GM18909 (cell line): ENCODE data around the gene FLT4.
A peak's percentile ranks its signal among the peaks of the same experiment; 100 is the strongest.
"Not testable (repeated sequence)": the region's sequence is repeated elsewhere in the genome, so short reads cannot be mapped to it uniquely, and the experiment has no call there.

Source experiments
- ATAC-seq: cut with Tn5 transposase; IDR thresholded peaks from one replicate; pipeline ENCODE4 v1.9.1; 2021; ENCODE audit warnings: mild to moderate bottlenecking; ENCODE audit not compliant: unreplicated experiment, poor library complexity

FLT4 gene

DNA sequence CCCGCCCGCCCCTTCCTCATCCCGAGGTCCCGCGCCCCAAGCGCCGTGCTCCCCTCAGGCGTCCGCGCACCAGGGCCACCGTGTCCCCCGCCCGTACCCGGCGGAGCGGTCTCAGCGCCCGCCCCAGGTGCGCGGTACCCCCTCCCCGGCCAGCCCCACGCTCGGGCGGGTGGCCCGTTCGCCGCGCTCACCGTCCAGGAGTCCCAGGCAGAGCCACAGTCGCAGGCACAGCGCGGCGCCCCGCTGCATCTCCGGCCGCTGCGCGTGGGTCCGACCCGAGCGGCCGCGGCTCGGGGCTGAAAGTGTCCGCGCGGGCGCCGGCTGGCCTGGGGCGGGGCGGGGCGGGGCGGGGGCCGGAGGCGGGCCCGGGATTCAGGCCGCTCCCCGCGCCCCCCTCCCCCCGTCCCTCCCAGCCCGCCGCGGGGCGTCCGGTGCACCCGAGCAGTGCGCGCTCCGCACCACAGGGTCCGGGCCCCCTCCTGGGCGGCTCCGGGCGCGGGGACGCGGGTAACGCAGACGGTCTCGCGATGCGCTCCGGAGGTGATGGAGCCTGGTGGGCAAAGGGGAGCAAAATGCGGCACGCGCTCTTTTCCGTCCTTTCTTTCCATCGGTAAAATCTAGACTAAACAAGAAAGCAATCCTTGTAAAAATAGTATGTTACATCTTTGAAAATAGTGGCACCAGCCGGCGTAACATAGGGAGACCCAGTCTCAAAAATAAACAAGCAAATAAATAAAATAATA, at the start of gene FLT4:
Gene FLT4 (minus strand): TSS at position 304 of the 743 bp plus-strand sequence. CDS start 55 bp downstream, at position 249.
- no peak for ATAC-seq

DNA sequence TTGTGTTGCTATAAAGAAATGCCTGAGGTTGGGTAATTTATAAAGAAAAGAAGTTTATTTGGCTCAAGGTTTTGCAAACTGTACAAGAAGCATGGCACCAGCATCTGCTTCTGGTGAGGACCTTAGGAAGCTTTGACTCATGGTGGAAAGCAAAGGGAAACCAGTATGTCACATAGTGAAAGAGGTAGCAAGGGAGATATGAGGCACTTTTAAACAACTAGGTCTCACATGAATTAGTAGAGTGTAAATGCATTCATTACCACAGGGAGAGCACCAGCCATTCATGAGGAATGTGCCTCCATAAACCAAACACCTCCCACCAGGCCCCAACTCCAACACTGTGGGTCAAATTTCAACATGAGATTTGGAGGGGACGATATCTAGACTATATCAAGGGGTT, 49.6 kb upstream of the FLT4 start:
- no peak for ATAC-seq

DNA sequence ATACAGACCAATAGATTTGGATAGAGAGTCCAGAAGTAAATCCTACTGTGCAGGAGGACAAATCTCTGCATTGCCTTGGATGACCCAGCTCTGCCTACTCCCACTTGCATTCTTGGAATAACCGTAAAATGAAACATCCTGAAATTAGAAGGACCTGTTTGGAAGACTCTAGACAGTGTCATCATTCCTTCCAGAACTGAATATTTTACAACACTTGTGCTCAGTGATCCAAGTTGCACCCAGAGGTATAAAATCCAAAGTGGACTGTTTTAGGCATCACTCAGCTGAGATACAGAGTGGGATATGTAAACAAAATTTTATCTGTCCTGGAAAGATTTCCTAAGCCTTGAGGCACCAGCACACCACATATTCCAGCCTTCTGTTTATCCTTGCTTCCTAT, 46.7 kb upstream of the FLT4 start:
- ATAC-seq: no peak

DNA sequence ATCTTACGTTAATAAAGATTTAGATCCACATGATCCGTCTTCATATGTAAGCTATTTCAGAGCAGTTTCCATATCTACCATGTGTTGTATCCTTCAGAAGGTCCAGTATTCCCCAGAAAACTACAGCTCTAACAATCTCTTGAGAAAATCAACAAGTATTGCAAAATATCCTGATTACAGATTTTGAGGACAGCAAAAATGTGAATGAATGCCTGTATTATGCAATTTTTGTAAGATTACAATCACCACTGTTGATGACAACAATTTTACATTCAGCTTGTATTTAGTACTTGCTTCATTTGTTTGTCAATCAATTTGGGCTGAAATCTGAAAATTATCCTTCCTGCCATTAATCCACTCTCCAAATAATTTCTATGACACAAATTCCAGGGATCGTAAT, 43.0 kb upstream of the FLT4 start:
- no peak for ATAC-seq

DNA sequence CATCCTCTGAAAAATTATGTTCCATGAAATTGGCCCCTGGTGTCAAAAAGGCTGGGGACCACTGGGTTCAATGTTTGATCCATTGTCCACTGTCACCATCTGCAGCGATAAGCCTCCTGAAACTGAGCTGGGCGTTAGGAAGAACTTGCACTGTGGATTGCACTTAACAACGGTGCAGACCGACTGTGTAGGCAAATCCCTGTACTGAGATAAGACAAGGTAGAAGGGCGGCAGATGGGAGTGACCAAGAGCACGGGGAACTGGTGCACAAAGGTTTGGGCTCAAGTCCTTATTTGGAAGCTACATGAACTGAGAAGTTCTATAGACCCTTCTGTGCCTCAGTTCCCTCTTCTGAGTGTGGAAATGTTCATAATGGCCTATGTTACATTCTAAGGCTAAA, 41.6 kb upstream of the FLT4 start:
- no peak for ATAC-seq

DNA sequence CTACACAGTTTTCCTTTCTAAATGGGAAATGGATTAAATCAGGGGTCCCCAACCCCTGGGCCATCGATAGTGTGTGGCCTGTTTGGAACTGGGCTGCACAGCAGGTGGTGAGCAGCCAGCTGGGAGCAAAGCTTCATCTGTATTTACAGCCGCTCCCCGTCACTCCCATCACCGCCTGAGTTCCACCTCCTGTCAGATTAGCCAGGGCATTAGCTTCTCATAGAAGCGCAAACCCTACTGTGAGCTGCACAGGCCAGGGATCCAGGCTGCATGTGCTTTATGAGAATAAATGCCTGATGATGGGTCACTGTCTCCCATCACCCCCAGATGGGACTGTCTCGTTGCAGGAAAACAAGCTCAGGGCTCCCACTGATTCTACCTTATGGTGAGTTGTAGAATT, 41.2 kb upstream of the FLT4 start:
- ATAC-seq: no peak

DNA sequence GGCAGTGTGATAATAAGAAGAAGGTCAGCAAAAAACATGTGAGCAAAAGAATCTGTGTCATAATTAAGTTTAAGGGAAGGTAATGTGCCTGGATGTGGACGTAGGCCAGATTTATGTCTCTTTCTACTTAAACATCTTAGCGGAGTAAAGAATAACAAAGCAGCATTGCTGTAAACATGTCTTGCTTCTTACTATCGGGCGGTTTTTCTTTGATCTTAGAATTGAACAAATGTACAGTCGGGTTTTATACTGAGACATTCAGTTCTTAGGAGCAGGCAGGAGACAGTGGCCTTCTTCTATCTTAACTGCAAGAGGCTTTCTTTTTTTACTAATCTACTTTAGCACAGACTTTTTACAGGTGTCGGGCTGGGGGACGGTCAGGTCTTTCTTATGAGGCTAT, 40.4 kb upstream of the FLT4 start:
- ATAC-seq: no peak

DNA sequence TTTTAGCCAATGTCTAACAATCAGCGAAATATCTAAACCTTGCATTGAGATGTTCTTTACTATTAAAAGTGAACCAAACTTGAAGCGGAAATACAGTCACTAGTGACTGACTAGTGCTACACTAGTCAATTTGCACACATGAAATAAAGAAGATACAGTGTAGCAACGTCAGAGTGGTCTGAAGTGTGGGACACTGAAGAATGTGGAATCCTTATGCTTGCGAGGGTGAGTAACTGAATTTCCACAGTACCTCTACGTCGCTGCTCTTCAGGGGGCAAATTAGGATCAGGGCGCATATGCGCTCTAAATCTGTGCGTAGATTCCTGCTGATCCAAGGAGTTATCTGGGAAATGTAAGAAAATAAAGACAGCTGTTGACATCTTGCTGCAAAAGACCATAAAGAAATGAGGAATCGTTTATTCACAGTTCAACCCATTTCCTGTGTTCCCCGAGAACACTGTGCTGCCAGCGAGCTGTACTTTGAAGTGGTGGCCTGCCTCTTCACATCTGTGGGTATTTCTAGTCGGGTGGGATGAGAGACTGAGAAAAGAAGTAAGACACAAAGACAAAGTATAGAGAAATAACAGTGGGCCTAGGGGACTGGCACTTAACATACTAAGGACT, 39.8 kb upstream of the FLT4 start:
- no peak for ATAC-seq

DNA sequence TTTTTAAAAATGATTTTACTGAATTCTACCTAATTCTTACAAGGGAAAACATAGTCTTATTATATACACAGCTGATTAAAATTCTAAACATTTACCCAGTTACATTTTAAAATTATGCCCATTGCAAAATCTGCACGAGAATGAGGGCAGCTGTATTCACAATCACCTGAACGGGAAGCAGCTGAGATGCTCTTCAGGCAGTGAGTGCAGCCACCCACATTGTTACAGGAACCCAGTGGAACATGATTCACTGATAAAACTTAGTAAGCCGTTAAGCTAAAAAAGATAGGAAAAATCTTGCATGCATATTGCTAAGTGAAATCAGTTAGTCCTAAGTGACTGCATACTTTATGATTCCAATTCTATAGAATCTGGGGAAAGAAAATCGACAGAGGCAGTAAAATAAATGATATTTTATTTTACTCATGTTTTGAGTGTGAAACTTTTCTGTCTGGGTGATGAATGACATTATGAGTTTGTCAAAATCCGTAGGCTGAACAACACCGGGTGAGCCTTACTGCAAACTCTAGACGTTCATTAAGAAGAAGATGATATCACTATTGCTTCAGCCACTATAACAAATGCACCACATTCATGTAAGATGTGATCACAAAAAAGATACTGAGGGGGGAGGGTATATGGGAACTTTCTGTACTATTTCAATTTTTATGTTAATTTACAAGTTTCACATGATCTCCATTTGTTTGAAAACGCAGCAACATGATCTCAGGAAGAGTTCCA, 39.1 kb upstream of the FLT4 start:
- ATAC-seq: no peak

DNA sequence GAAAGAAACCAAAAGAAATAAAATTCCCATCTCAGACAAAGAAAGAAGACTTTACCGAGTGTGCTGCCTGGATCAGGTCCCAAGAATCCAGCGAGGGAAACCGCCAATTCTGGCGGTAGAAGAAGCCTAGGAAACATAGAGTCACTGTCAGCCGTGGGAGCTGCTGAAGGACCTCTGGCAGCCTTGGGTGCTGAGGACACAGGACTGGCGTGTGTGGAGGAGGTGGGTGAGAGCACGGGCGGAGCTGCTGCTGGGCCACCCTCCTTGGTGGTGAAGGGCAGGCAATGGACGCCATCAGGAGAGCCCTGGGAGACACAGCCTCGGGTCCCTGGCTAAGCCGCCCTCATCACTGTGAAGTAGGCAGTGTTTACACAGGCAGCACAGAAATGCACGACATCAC, 37.4 kb upstream of the FLT4 start:
- not testable (repeated sequence) for ATAC-seq

DNA sequence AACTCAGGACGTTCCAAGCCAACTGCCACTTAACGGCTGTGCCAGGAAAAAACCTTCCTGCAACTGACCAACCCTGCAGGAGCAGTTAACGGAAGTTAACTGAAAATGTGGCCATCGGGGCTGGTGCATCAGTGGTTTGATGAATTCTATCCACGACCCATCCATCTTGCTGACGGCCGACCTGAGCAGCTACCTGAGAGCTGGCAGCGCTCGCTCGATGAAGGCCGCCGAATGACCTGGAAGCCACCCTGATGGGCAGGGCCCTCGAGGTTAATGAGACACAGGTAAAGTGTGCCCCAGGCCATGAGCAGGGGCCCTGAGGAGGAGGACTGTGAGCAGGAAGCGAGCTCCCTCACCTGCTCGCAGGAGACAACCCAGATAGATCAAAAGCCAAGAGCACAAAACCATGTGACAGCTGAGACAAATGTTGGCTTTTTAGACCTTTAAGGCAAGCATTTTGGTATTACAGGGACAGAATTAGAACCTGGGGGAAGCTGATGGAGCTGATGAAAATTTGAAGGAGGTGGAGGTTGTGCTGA, 35.3 kb upstream of the FLT4 start:
- no peak for ATAC-seq

DNA sequence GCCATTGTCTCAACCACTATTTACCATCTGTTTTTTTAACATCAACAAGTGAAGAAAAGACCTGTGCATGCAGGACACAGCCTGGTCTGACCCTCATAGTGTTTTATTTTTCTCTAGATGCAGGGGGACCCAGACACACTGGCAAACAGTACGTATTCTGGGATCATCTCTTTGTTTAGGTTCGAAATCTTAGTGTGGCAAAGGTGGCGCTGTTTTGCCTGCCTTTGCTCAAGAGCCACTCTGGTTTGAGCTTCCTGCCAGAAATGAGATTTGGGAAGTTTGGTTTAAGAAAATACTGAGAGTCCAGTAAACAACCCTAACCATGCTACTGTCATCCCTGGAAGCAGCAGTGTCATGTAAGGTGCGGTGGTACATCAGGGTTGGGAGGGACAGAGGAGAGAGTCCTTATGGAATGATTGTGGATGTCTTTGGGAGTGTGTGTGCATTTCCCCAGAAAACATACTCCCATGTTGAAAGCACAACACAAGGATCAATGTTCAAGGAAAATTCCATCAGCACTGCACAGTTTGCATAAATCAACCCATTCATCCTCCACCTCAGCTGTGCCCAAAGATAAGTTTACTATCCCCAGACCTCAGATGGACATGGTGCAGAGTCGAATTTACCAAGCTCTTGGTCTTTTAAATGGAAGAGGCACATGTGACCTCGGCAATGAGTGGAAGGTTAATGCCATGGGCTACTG, 34.0 kb upstream of the FLT4 start:
- no peak for ATAC-seq

DNA sequence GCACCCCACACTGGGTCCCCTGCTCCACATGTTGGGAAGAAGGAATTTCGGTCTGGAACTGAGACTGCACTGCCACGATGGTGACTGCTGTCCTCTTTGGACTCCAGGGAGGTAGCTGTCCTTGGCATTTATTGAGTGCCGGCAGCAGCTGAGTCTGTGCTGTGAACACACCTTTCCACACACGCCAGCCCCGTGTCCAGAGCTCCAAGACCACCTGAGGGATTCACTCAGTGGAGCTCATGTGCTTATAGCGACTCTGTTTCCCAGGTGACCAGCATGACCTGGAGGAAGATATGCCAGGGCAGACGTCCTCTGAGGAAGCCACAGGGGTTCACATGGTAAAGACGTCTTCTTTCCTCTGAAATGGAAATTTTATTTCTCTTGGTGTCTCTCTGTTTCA, 33.2 kb upstream of the FLT4 start:
- ATAC-seq: no peak

DNA sequence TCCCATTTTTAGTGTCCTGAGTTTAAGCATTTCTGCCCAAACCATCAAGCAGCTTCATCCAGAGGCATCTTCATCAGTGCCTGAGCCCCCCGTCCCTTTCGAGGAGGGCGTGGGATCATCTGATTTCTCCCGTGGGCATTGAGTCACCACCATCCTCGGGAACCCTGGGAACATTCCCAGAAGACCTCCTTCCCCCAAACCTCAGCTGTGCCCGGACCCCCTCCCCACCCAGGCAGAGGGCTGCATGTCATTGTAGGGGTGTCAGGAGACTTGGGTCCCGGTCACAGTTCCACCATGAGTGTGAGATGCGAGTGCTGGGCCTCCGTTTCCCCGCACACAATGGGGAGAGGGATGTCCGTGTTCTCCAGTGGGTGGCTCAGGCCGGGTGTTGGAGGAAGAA, 32.6 kb upstream of the FLT4 start:
- ATAC-seq: not testable (repeated sequence)

DNA sequence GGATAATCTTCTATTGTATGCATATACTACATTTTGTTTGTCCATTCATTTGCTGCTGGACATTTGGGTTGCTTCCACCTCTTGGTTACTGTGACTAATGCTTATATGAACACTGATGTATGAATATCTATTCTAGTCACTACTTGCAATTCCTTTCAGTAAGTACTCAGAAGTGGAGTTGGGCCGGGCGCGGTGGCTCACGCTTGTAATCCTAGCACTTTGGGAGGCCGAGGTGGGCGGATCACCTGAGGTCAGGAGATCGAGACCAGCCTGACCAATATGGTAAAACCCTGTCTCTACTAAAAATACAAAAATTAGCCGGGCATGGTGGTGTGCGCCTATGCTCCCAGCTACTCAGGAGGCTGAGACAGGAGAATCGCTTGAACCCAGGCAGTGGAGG, 28.9 kb upstream of the FLT4 start:
- not testable (repeated sequence) for ATAC-seq

DNA sequence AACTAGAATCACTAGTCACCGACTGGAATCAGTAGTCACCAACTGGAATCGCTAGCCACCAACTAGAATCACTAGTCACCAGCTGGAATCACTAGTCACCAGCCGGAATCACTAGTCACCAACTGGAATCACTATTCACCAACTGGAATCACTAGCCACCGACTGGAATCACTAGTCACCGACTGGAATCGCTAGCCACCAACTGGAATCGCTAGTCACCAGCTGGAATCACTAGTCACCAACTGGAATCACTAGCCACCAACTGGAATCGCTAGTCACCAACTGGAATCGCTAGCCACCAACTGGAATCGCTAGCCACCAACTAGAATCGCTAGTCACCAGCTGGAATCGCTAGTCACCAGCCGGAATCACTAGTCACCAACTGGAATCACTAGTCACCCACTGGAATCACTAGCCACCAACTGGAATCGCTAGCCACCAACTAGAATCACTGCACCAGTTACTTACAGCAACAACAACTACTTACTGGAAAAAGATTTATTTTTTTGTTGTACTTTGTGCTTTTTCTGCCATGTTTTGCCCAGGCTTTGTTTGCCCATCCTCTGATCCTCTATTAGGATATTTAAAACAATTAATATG, 25.7 kb upstream of the FLT4 start:
- no peak for ATAC-seq

DNA sequence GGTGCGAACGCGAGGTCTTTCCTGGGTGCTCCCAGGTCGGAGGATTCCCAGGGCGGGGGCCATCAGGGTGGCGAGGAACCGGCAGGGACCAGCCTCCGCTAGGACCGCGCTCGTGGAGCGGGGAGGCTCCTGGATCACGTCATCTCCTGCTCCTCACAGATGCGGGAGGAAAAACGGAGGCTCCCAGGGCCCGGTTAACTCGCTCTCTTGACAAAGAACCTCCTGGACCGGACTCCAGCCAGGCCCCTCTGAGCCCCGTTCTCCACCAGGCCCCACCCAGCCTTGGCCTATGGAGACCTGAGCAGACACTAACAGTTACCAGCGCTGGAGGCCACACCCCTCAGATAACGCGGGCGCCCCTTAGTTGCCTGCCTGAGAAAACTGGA, 24.7 kb upstream of the FLT4 start:
- peak; percentile 62 for ATAC-seq

DNA sequence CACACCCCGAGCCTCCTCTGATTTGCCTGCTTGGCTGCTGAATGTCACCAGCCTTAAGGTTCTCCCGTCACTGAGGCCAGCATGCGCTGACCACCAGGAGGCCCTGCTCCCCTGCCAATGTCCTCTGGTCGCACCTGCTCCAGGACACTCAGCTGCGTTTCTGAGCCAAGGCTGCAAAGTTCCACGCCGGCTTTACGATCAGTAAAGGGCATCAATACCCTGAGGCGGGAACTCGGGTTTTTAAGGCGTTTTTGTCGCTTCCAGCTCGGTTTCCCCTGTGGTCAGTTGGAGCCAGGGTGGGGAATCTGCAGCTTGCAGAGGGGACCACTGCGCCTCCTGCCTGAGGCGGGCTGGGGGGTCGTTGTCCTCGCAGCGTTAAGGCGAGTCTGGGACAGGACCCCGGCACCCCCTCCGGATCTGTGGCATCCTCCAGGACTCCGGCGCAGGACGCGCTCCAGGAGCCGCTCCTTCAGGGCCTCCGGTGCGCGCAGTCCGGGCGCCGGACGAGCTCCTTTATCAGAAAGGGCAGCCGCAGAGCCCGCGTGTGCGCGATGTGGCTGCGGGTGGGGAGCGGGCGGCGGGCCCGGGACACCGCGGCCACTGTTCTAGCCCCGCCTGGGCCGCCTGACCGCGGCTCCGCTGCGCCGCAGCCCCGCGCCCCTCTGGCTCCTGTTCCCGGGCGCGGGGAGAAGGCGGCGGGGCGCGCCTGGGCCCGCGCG, 24.1 kb upstream of the FLT4 start:
- ATAC-seq: no peak

DNA sequence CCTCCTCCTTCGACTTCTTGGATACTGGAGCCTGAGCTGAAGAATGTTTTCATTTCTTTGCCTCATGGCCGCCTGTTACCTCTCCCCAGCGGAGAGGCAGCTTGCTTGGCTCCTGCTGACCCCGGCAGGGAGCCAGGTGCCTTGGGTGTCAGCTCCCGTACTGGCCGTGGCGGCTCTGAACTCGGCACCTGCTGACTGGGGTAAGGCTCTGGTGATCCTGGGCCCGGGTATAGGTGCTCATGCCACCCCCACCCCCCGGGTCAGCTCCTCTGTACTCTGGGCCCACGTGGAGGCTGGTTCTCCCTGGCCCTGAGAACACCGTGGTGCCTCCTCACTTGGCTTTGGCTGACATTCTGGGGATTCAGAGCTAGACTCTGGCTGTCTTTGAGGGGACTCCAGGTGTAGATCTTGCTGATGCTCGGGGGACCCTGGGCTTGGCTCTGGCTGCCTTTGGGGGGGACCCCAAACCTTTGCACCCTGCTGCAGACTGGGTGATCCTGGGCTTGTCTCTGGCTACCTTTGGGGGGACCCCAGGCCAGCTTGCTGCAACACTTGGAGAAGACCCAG, 22.6 kb upstream of the FLT4 start:
- not testable (repeated sequence) for ATAC-seq
